HG03045 (cell line): ENCODE measurements around the gene TMEM139.
"Not testable (repeated sequence)": the region's sequence is repeated elsewhere in the genome, so short reads cannot be mapped to it uniquely, and the experiment has no call there.

Experiments
- ATAC-seq: cut with Tn5 transposase; IDR thresholded peaks from one replicate; pipeline ENCODE4 v1.9.1; 2021; ENCODE audit warnings: mild to moderate bottlenecking, moderate library complexity; ENCODE audit not compliant: unreplicated experiment

Gene TMEM139

GRCh38 chr7:143287935-143288826 lies 3.4 kb downstream of the TMEM139 start, which contains the start of gene CASP2:
Gene CASP2 (plus strand): TSS chr7:143288351. CDS start chr7:143288456, 105 bp downstream.
- peak; percentile 92 for ATAC-seq

DNA sequence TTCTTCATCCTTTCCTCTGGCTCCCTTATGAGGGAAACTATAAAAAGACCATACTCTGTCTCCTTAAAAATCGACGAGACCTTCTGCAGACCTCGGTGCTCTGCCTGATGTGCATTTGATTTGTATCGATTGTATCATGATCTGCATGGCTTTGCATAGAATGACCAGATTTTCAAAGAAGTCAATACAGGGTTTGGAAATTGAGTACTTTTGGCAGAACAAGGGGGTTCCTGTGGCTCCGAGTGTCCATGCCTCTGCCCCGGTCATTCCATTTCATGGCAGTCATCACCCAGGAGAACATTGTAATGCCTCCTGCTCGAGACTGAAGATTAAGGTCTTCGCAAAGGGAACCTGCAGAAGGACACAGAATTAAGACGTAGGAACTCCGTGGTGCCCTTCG lies 4.1 kb downstream of the TMEM139 start:
- no peak for ATAC-seq

GRCh38 chr7:143289421-143289820 lies 4.7 kb downstream of the TMEM139 start:
- ATAC-seq = no peak

GRCh38 chr7:143289888-143290287 lies 5.1 kb downstream of the TMEM139 start:
- ATAC-seq = not testable (repeated sequence)

DNA sequence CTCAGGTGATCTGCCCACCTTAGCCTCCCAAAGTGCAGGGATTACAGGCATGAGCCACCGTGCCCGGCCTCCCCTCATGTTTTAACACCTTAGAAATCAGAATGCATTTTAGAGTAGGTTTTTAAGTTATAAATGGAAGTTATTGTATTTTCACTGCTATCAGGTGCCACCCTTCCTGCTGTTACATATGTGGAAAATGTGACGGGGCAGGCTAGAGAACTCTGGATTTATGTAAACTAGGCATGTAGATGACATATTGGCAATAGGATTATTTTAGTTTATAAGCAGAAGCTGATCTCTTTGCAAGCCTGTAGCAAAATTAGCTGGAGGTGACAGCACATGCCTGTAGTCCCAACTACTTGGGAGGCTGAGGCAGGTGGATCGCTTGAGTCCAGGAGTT lies 5.5 kb downstream of the TMEM139 start:
- ATAC-seq = no peak

DNA sequence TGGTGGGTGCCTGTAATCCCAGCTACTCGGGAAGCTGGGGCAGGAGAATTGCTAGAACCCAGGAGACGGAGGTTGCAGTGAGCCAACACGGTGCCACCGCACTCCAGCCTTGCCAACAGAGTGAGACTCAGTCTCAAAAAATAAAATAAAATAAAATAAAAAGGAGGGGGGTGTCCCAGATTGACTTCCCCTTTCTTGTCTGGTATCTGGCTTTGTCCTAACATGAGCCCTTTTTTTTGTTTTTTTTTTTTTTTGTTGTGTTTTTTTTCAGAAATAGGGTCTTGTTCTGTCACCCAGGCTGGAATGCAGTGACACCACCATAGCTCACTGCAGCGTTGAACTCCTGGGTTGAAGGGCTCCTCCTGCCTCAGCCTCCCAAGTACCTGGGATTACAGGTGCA lies 8.1 kb downstream of the TMEM139 start:
- ATAC-seq = no peak

DNA sequence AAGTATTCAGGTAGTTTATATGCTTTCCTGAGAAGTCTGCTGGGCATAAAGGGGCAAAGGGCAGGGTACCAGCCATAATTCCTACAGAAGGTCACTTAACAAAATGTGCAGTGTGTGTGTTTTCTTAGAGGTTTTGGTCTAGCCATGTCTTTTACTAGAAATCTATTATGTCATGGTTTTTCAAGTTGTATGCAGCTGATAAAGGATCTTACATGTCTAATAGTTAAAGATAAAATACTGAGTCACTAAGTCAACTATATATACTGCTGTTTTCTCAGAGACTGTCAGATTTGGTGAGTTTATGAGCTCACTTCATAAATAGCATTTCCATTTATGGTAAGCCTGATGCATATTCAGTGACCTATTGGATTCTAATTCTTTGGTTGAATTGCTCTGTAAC lies 11.1 kb downstream of the TMEM139 start:
- ATAC-seq = no peak

DNA sequence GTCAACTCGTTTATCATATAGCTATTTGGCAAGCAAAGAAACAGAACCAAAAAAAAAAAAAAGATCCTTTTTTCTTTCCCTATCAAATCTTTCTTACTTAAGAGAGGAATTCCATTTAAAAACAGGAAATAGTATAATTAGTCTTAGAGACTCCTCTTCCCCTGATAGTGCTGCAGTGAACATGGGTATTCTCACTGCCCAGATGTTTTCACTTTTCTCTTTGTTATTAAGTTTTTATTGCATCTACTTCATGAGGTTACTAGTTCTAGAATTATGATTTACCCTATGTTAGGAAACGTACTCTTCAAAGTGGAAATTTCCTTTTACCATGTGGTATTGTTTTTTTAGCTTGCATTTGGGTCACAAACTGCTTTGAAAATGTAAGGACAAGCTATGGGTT lies 11.9 kb downstream of the TMEM139 start:
- ATAC-seq = no peak

GRCh38 chr7:143299346-143299745 lies 14.6 kb downstream of the TMEM139 start:
- ATAC-seq = no peak

DNA sequence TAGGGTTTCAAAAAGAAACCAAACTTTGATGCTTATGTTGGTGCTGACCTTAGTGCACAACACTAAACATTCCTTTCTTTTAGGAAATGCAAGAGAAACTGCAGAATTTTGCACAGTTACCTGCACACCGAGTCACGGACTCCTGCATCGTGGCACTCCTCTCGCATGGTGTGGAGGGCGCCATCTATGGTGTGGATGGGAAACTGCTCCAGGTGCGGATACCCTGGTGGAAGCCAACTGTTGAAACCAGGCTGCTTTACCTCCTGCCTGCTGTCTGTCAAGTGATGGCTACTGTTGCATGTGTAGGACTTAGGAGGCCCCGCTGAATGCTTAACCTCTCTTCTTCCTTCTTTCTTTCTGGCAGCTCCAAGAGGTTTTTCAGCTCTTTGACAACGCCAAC lies 15.1 kb downstream of the TMEM139 start:
- ATAC-seq = no peak

DNA sequence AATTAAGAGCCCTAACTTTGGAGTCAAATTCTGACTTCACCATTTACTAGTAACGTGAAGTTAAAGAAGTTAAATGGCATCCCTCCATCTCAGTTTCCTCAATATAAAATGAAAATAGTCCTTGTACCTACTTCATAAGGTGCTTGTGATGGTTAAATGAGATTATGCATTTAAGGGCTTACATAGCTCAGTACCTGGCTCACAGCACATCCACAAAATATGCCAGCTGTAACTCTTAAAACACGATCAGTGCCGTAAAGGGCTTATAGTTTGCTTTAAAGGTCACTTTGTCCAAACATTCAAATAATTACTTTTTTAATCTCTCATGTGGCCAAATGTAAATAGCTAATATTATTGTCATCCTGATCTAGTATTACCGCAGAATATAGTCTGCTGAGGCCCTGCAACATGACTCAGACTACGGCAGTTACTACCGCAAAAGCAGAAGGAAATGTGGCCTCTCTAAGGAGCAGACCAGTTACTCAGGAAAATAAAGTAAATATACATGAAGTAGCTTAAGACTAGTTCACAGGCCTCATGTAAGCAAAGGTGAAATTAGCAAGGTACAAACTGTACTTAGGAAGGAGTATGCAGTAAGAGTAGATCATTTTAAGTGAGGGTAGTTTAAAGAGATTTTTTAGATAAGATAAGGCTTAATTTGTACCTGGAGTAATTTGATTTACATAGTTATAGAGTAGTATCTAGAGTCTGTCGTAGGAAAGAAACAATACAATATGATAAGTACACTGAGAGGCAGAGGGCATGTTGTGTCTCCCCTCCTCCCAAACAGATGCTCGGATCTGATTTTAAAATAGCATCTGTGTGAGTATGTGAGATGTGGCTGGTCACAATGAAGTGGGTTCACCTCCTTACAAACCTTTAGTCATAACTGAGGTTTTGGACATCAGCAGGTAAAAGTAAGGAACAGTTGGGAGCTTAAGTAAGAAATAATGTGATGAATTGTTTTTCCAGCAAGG lies 16.5 kb downstream of the TMEM139 start:
- no peak for ATAC-seq

- no peak for ATAC-seq
Observed at GRCh38 chr7:143303733-143304132, 19.0 kb downstream of the TMEM139 start.

GRCh38 chr7:143304938-143305337 lies 20.2 kb downstream of the TMEM139 start:
- no peak for ATAC-seq

- ATAC-seq = no peak
Observed at GRCh38 chr7:143305423-143306070, 20.8 kb downstream of the TMEM139 start.

- no peak for ATAC-seq
Observed at GRCh38 chr7:143308632-143309031, 23.9 kb downstream of the TMEM139 start.

DNA sequence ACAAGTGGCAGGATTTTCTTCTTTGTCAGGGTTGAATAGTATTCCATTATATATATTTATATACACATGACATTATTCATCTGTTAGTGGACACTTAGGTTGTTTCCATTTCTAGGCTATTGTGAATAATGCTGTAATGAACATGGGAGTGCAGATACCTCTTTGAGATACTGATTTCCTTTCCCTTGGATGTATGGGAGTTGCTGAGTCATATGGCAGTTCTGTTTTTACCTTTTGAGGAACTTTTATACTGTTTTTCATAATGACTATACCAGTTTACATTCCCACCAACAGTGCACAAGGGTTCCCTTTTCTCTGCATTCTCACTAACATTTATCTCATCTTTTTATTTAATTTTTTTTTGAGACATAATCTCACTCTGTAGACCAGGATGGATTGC lies 29.4 kb downstream of the TMEM139 start:
- ATAC-seq = no peak

GRCh38 chr7:143315776-143316175 lies 31.0 kb downstream of the TMEM139 start, which contains the start of gene CLCN1:
Gene CLCN1 (plus strand): TSS chr7:143316111. CDS start chr7:143316213, 102 bp downstream.
- no peak for ATAC-seq

DNA sequence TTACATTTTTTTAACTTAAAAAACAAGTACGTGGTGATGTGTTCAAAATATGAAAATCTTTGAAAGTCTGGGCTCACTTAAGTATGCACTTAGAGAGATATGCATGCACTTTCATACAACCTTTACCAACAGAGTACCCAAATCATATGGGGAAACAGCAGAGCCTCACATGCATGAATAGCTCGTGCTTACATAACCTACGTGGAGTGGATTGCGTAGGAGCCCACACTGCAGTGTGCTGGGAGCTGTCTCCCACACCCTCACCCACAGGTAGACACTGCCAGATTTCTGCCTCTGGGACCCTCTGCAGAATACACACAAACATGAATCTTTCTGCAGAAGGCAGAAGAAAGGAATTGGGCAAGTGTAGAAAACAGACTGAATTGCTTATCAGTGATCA lies 31.7 kb downstream of the TMEM139 start:
- no peak for ATAC-seq

DNA sequence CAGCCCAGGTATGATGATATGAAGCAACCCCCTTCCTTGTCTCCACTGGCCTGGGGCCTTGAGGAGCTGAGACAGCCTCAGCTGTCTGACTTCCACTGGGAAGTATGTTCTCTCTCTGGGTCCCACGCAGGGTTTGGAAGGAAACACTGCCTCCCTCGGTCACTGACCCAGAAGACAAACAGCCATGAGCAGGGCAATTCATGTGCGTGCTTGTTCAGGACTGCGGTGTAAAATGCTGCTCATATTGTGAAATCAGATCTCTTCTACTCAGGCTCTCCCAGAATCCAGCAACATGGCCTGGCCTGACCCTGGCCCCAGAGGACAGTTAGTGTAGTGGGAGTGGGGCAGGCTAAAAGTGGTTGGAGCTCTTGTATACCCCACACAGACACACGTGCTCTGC lies 33.9 kb downstream of the TMEM139 start:
- ATAC-seq = no peak

DNA sequence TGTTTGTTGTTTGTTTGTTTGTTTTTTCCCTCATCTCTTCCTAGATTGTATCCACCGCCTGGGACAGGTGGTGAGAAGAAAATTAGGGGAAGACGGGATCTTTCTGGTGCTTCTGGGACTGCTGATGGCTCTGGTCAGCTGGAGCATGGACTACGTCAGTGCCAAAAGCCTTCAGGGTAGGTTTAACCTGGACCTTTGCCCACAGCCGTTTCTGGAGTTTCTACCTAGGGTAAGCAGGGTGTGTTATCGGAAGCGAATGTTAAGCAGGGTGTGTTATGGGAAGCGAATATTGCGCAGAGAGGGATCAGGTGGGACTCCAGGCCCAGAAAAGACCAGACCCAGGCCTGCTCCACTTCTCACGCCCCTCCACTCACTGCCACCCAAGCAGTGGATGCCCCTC lies 35.9 kb downstream of the TMEM139 start:
- ATAC-seq = no peak

- no peak for ATAC-seq
Observed at GRCh38 chr7:143321242-143321641, 36.5 kb downstream of the TMEM139 start.
